ENCODE results near the gene USH2A. TPM values are rescaled to one million over a fixed set of nuclear protein-coding genes. Genes with fewer than 3 reads are reported as not detected.

Gene USH2A
- polyA plus RNA-seq, 1 donor from 2014 or later: 0.17 TPM

GRCh38 chr1:215710899-215711225, 712.4 kb downstream of the USH2A start:
- H3K9me2 ChIP-seq (ENCODE audit: insufficient read depth, low read length): no peaks in the 10 kb centered on the region
- H3K4me2 ChIP-seq (ENCODE audit: low read length): no peak overlapping the region
- no peaks in the 10 kb centered on the region for H3K79me2 ChIP-seq (replicated peaks; ENCODE audit: insufficient read depth, low read length)
- no peak overlapping the region for H2AFZ ChIP-seq (ENCODE audit: low read depth, low read length)
- H3K9me3 ChIP-seq (ENCODE audit: low read length): no peaks in the 10 kb centered on the region
- no peaks in the 10 kb centered on the region for H3F3A ChIP-seq (ENCODE audit: insufficient read depth, low read length, poor library complexity, severe bottlenecking)
- H3K27ac ChIP-seq (ENCODE audit: low read length): no peak overlapping the region
- no peaks in the 10 kb centered on the region for H4K20me1 ChIP-seq (ENCODE audit: insufficient read depth)
- H3K4me3 ChIP-seq (ENCODE audit: low read length): no peak overlapping the region
- no peak overlapping the region for H3K9ac ChIP-seq (ENCODE audit: low read length)
- H3K27me3 ChIP-seq (ENCODE audit: insufficient read depth, low read depth, low read length): no peaks in the 10 kb centered on the region
- no peaks in the 10 kb centered on the region for H3K36me3 ChIP-seq (ENCODE audit: insufficient read depth, low read length)
- no peak for TF ChIP-seq TAF1 (IDR thresholded peaks at IDR 0.05; ENCODE audit: low read depth)
- TF ChIP-seq SMC3 (conservative IDR thresholded peaks at IDR 0.05; ENCODE audit: poor library complexity): no peak
- TF ChIP-seq REST (IDR thresholded peaks at IDR 0.05; ENCODE audit: borderline replicate concordance): no peak
- TF ChIP-seq CTCF (IDR thresholded peaks at IDR 0.05; ENCODE audit: poor library complexity, severe bottlenecking): no peak
- no peak for TF ChIP-seq EP300 (conservative IDR thresholded peaks at IDR 0.05; ENCODE audit: poor library complexity, severe bottlenecking)
- TF ChIP-seq RAD21 (conservative IDR thresholded peaks at IDR 0.05): no peak
- TF ChIP-seq POLR2AphosphoS5 (IDR thresholded peaks at IDR 0.05): no peak
- TF ChIP-seq EZH2 (IDR thresholded peaks at IDR 0.05; ENCODE audit: borderline replicate concordance, insufficient read depth, low read length, poor library complexity, severe bottlenecking): no peak
- no peak for TF ChIP-seq MXI1 (conservative IDR thresholded peaks at IDR 0.05; ENCODE audit: poor library complexity, severe bottlenecking)

- H3K9me3 ChIP-seq (ENCODE audit: low read length): no peaks in the 10 kb centered on the region
- H3K27ac ChIP-seq (ENCODE audit: low read length): no peak overlapping the region
- no peaks in the 10 kb centered on the region for H3K9me2 ChIP-seq (ENCODE audit: insufficient read depth, low read length)
- no peaks in the 10 kb centered on the region for H3K79me2 ChIP-seq (replicated peaks; ENCODE audit: insufficient read depth, low read length)
- no peak overlapping the region for H3K4me3 ChIP-seq (ENCODE audit: low read length)
- no peak for TF ChIP-seq RAD21 (conservative IDR thresholded peaks at IDR 0.05)
- peak; percentile 45 for TF ChIP-seq CTCF (IDR thresholded peaks at IDR 0.05; ENCODE audit: poor library complexity, severe bottlenecking)
- no peaks in the 10 kb centered on the region for H3K27me3 ChIP-seq (ENCODE audit: insufficient read depth, low read depth, low read length)
- no peak overlapping the region for H3K9ac ChIP-seq (ENCODE audit: low read length)
- H2AFZ ChIP-seq (ENCODE audit: low read depth, low read length): no peak overlapping the region
- H4K20me1 ChIP-seq (ENCODE audit: insufficient read depth): no peaks in the 10 kb centered on the region
- no peak overlapping the region for H3K4me2 ChIP-seq (ENCODE audit: low read length)
- H3K36me3 ChIP-seq (ENCODE audit: insufficient read depth, low read length): no peaks in the 10 kb centered on the region
- H3F3A ChIP-seq (ENCODE audit: insufficient read depth, low read length, poor library complexity, severe bottlenecking): no peaks in the 10 kb centered on the region
These were observed 713.0 kb downstream of the USH2A start for GRCh38 chr1:215710036-215710898.
